ENCODE data around the gene GNG12. TPM values are rescaled to one million over a fixed set of nuclear protein-coding genes. Genes with fewer than 3 reads are reported as not detected.

The GNG12 gene
- total RNA-seq, 2 experiments from 2014 or later, result not detected

DNA sequence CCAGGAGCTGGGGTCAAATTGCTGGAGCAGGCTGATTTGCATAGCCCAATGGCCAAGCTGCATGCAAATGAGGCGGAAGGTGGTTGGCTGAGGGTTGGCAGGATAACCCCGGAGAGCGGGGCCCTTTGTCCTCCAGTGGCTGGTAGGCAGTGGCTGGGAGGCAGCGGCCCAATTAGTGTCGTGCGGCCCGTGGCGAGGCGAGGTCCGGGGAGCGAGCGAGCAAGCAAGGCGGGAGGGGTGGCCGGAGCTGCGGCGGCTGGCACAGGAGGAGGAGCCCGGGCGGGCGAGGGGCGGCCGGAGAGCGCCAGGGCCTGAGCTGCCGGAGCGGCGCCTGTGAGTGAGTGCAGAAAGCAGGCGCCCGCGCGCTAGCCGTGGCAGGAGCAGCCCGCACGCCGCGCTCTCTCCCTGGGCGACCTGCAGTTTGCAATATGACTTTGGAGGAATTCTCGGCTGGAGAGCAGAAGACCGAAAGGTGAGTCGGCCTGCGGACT is 148.2 kb downstream of the GNG12 start, which contains the start of gene GADD45A:
GADD45A (plus strand) TSS at position 135 of the 491 bp plus-strand sequence; CDS start at position 429, 294 bp downstream.
- intact Hi-C loops (cut with micrococcal nuclease), result loop anchor here (5.0 to 10.0 kb wide), 2 partner anchors 52 to 350 kb away; no protein-coding TSS in a partner anchor
- no peaks in the 10 kb centered on the region for H3K27me3 Mint-ChIP-seq
- peak; percentile 85 for ATAC-seq
- no peak for TF ChIP-seq CTCF (IDR thresholded peaks at IDR 0.05)
- CTCF ChIA-PET, result interaction anchor here (0.7 to 4.3 kb wide), 12 partner anchors 11 to 185 kb away, joined by 3 to 30 read pairs (median 4); no protein-coding TSS in a partner anchor
- peak within 1 kb of the TSS; percentile 90 for H3K4me3 Mint-ChIP-seq
- H3K36me3 Mint-ChIP-seq (ENCODE audit: low read depth), result peaks cover 28% of the 10 kb centered on the region
- POLR2A ChIA-PET, result interaction anchor here (0.6 to 5.0 kb wide), 16 partner anchors 11 to 1041 kb away, joined by 3 to 33 read pairs (median 4); partner anchors contain the start of gene SERBP1
- DNase-seq, result peak; percentile 97
- no peaks in the 10 kb centered on the region for H3K9me3 Mint-ChIP-seq
- peak within 1 kb of the TSS; percentile 97 for H3K27ac Mint-ChIP-seq
- peaks cover 49% of the 10 kb centered on the region for H3K4me1 Mint-ChIP-seq (ENCODE audit: low read depth)

GRCh38 chr1:67684526-67685066 is 148.7 kb downstream of the GNG12 start:
- H3K9me3 Mint-ChIP-seq, result no peaks in the 10 kb centered on the region
- no peak for TF ChIP-seq CTCF (IDR thresholded peaks at IDR 0.05)

GRCh38 chr1:67683766-67684525 is 149.3 kb downstream of the GNG12 start:
- intact Hi-C loops (cut with micrococcal nuclease), result loop anchor here (10.0 kb wide), 1 partner anchor 349 kb away; no protein-coding TSS in a partner anchor
- peak; percentile 74 for DNase-seq
- H3K27me3 Mint-ChIP-seq, result no peaks in the 10 kb centered on the region
- peaks cover 43% of the 10 kb centered on the region for H3K4me1 Mint-ChIP-seq (ENCODE audit: low read depth)
- peak overlapping the region; percentile 90 for H3K4me3 Mint-ChIP-seq
- peaks cover 23% of the 10 kb centered on the region for H3K36me3 Mint-ChIP-seq (ENCODE audit: low read depth)
- H3K27ac Mint-ChIP-seq, result peak overlapping the region; percentile 97
- peak; percentile 17 for ATAC-seq
- H3K9me3 Mint-ChIP-seq, result no peaks in the 10 kb centered on the region
- ChIA-PET POLR2A (interaction anchor here (0.6 to 5.0 kb wide), 6 partner anchors 9 to 759 kb away, joined by 3 to 33 read pairs (median 7); partner anchors contain the start of gene SERBP1), CTCF (interaction anchor here (0.7 to 4.3 kb wide), 12 partner anchors 10 to 350 kb away, joined by 3 to 30 read pairs (median 4); no protein-coding TSS in a partner anchor)
- TF ChIP-seq CTCF (IDR thresholded peaks at IDR 0.05), result no peak

More at GRCh38 chr1:67684526-67685066, 148.7 kb downstream of the GNG12 start:
- CTCF ChIA-PET, result interaction anchor here (0.7 to 4.3 kb wide), 13 partner anchors 11 to 351 kb away, joined by 3 to 30 read pairs (median 3); no protein-coding TSS in a partner anchor
- peaks cover 28% of the 10 kb centered on the region for H3K36me3 Mint-ChIP-seq (ENCODE audit: low read depth)
- peak overlapping the region; percentile 90 for H3K4me3 Mint-ChIP-seq
- intact Hi-C loops (cut with micrococcal nuclease), result loop anchor here (5.0 to 10.0 kb wide), 2 partner anchors 53 to 350 kb away; no protein-coding TSS in a partner anchor
- ATAC-seq (peak; percentile 1), DNase-seq (no peak)
- POLR2A ChIA-PET, result interaction anchor here (0.6 to 5.0 kb wide), 11 partner anchors 10 to 1040 kb away, joined by 3 to 33 read pairs (median 4); partner anchors contain the start of gene SERBP1
- no peaks in the 10 kb centered on the region for H3K27me3 Mint-ChIP-seq
- peaks cover 49% of the 10 kb centered on the region for H3K4me1 Mint-ChIP-seq (ENCODE audit: low read depth)
- H3K27ac Mint-ChIP-seq, result peak overlapping the region; percentile 97

DNA sequence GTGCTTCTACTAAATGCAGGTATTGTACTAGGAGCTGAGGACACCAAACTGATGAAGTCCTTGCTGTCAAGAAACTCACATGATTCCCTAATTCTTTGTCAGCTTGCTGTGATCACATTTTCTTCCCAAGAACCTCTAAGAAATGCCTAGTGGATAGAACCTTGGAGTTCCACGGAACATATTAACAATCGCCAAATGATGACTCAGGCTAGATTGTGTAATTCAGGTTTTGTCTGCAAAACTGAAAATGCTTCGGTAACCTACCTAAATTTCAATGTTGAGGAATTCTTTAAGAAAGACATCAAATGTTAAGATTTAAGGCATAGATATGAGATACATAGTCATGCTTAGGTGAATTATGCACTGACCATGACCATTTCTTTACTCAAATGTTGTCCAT is 150.0 kb downstream of the GNG12 start:
- no peak for ATAC-seq
- intact Hi-C loops (cut with micrococcal nuclease), result loop anchor here (10.0 kb wide), 1 partner anchor 349 kb away; no protein-coding TSS in a partner anchor
- POLR2A ChIA-PET, result interaction anchor here (0.6 to 5.0 kb wide), 3 partner anchors 9 to 254 kb away, joined by 3 to 33 read pairs (median 11); partner anchors contain the start of gene SERBP1

More for the DNA sequence above, 150.0 kb downstream of the GNG12 start:
- peaks cover 16% of the 10 kb centered on the region for H3K36me3 Mint-ChIP-seq (ENCODE audit: low read depth)
- H3K9me3 Mint-ChIP-seq, result no peaks in the 10 kb centered on the region
- H3K27ac Mint-ChIP-seq, result peak overlapping the region; percentile 97
- peaks cover 37% of the 10 kb centered on the region for H3K4me1 Mint-ChIP-seq (ENCODE audit: low read depth)
- CTCF ChIA-PET, result interaction anchor here (1.0 to 4.3 kb wide), 6 partner anchors 48 to 183 kb away, joined by 3 to 30 read pairs (median 4); no protein-coding TSS in a partner anchor
- H3K4me3 Mint-ChIP-seq, result peak overlapping the region; percentile 4
- no peaks in the 10 kb centered on the region for H3K27me3 Mint-ChIP-seq
- no peak for DNase-seq
- no peak for TF ChIP-seq CTCF (IDR thresholded peaks at IDR 0.05)
